Fibroblast of villous mesenchyme (primary cell): Measurements from ENCODE around the gene MUC5AC. TPM values are rescaled to one million over a fixed set of nuclear protein-coding genes. Genes with fewer than 3 reads are reported as not detected.

Experiments
- DNase-seq: peaks from one replicate; pipeline ENCODE4 v3.0.0-alpha.2; 2010; ENCODE audit warnings: low read depth
- H3K4me3 ChIP-seq: 2 replicates; pipeline ENCODE4 v1.5.1; 2011; ENCODE audit warnings: low read depth, mild to moderate bottlenecking, low read length
- CTCF ChIP-seq: IDR thresholded peaks from 2 replicates; pipeline ENCODE4 v1.5.1; 2012; ENCODE audit warnings: low read depth, mild to moderate bottlenecking, low read length; ENCODE audit not compliant: insufficient read depth
- total RNA-seq: library from RNA; depleted of rRNA; stranded (reverse); fragments of >200 nt; gene quantifications from 2 replicates; pipeline ENCODE4 v1.2.3, GENCODE V29; 2012

MUC5AC gene
- total RNA-seq, 1 donor: not detected

GRCh38 chr11:1139441-1140083 is 18.2 kb upstream of the MUC5AC start:
- peak; percentile 86 for DNase-seq
- H3K4me3 ChIP-seq: no peak overlapping the region
- no peak for TF ChIP-seq CTCF

GRCh38 chr11:1140642-1141490 is 16.9 kb upstream of the MUC5AC start:
- no peak for DNase-seq
- no peak overlapping the region for H3K4me3 ChIP-seq
- no peak for TF ChIP-seq CTCF

GRCh38 chr11:1146365-1146764 is 11.4 kb upstream of the MUC5AC start:
- TF ChIP-seq CTCF: no peak
- DNase-seq: no peak
- no peak overlapping the region for H3K4me3 ChIP-seq

GRCh38 chr11:1147792-1148191 is 10.0 kb upstream of the MUC5AC start:
- TF ChIP-seq CTCF: no peak
- no peak for DNase-seq
- no peak overlapping the region for H3K4me3 ChIP-seq

GRCh38 chr11:1148752-1149180 is 9.0 kb upstream of the MUC5AC start:
- no peak for DNase-seq

GRCh38 chr11:1149545-1149944 is 8.2 kb upstream of the MUC5AC start:
- no peak for DNase-seq
- TF ChIP-seq CTCF: no peak

More at GRCh38 chr11:1148752-1149180, 9.0 kb upstream of the MUC5AC start:
- no peak for TF ChIP-seq CTCF
- no peak overlapping the region for H3K4me3 ChIP-seq

More at GRCh38 chr11:1149545-1149944, 8.2 kb upstream of the MUC5AC start:
- H3K4me3 ChIP-seq: no peak overlapping the region
